Panc1 (cell line): ENCODE results near the gene LRRC4B. TPM values are rescaled to one million over a fixed set of nuclear protein-coding genes. Genes with fewer than 3 reads are reported as not detected.

Source experiments
- ATAC-seq: fragments of 200-7000 bp; cut with Tn5 transposase; 2 replicates; pipeline ENCODE4 v1.9.1; 2020; ENCODE audit warnings: mild to moderate bottlenecking, moderate library complexity
- BruUV-seq: library from RNA; stranded (reverse); fragments of 400-500 nt; replicated peaks from 2 replicates; lab custom pipeline; 2021; lab: Mats Ljungman, UMichigan
- CTCF ChIA-PET: fragments of 300-600 bp; sonication (Branson Sonifier 250); formaldehyde crosslinking; loops from one replicate; lab custom pipeline; 2022; ENCODE audit warnings: antibody characterized with exemption; lab: Charles Lee
- POLR2A ChIA-PET: fragments of 300-600 bp; sonication (Branson Sonifier 250); formaldehyde crosslinking; loops from one replicate; lab custom pipeline; 2022; ENCODE audit warnings: antibody characterized with exemption; lab: Charles Lee
- DNase-seq: peaks from one replicate; pipeline ENCODE4 v3.0.0-alpha.2; 2010; ENCODE audit warnings: low read depth, low spot score
- H3K27ac ChIP-seq: 2 replicates; pipeline ENCODE4 v1.5.1; 2011; ENCODE audit warnings: mild to moderate bottlenecking, low read length, inconsistent platforms
- H3K27me3 ChIP-seq: fragments of 200-500 bp; sonication (Bioruptor generic); 2 replicates; pipeline ENCODE4 v1.6.0; 2014; ENCODE audit warnings: low read length, inconsistent platforms; ENCODE audit not compliant: control insufficient read depth, insufficient read depth
- H3K36me3 ChIP-seq: fragments of 200-500 bp; sonication (Bioruptor generic); 2 replicates; pipeline ENCODE4 v1.5.1; 2014; ENCODE audit warnings: inconsistent platforms, mild to moderate bottlenecking, low read length, moderate library complexity; ENCODE audit not compliant: control insufficient read depth, insufficient read depth
- H3K4me1 ChIP-seq: 2 replicates; pipeline ENCODE4 v1.5.1; 2011; ENCODE audit warnings: inconsistent platforms, mild to moderate bottlenecking, low read length, moderate library complexity; ENCODE audit not compliant: control insufficient read depth, insufficient read depth
- H3K4me3 ChIP-seq, 2 experiments: 2 replicates each; pipeline ENCODE4 v1.5.1; 2011 to 2012; ENCODE audit warnings: low read depth in 2 of 2, low read length in 2 of 2, mild to moderate bottlenecking in 2 of 2, inconsistent platforms in 1 of 2, moderate library complexity in 1 of 2
- H3K9me3 ChIP-seq: fragments of 200-500 bp; sonication (Bioruptor generic); 2 replicates; pipeline ENCODE4 v1.5.1; 2014; ENCODE audit warnings: low read depth, mild to moderate bottlenecking, inconsistent platforms, low read length, moderate library complexity; ENCODE audit not compliant: control insufficient read depth, insufficient read depth
- POLR2AphosphoS5 ChIP-seq: IDR thresholded peaks from 2 replicates; pipeline ENCODE4 v1.6.1; 2012; ENCODE audit warnings: mild to moderate bottlenecking, low read depth, low read length, moderate library complexity
- SIN3A ChIP-seq: IDR thresholded peaks from 2 replicates; pipeline ENCODE4 v1.6.1; 2012; ENCODE audit warnings: low read depth, mild to moderate bottlenecking, low read length, moderate library complexity, borderline replicate concordance; ENCODE audit not compliant: insufficient read depth
- TCF7L2 ChIP-seq: IDR thresholded peaks from 2 replicates; pipeline ENCODE4 v1.6.1; 2011; ENCODE audit warnings: mild to moderate bottlenecking, low read depth, low read length, inconsistent platforms
- in situ Hi-C: cut with HindIII; loops from 2 replicates; pipeline ENCODE4 v1.10.0; 2016; ENCODE audit warnings: low sequenced_read_pairs, low pct_unique_long_range_greater_than_20kb
- intact Hi-C: fragments of 100-400 bp; cut with micrococcal nuclease; formaldehyde crosslinking; loops from one replicate; pipeline ENCODE4 v1.10.0; 2022; ENCODE audit not compliant: unreplicated experiment
- total RNA-seq: library from RNA; stranded (reverse); gene quantifications from one replicate; pipeline ENCODE4 v1.2.1, GENCODE V29; 2021; ENCODE audit not compliant: unreplicated experiment
- TF ChIP-seq, protein P1 (sequence below): fragments of 450-650 bp; IDR thresholded peaks from 2 replicates; pipeline ENCODE4 v1.5.1; 2017; ENCODE audit warnings: mild to moderate bottlenecking
- TF ChIP-seq, protein P2 (sequence below), 2 experiments: IDR thresholded peaks; 2 replicates each; pipeline ENCODE4 v1.6.1; 2011 to 2012; ENCODE audit warnings: low read depth in 2 of 2, control low read depth in 1 of 2, low read length in 1 of 2, mild to moderate bottlenecking in 1 of 2, moderate library complexity in 1 of 2; ENCODE audit not compliant: insufficient read depth in 1 of 2

The LRRC4B gene
- total RNA-seq, 1 experiment from 2014 or later, result 0.57 TPM

DNA sequence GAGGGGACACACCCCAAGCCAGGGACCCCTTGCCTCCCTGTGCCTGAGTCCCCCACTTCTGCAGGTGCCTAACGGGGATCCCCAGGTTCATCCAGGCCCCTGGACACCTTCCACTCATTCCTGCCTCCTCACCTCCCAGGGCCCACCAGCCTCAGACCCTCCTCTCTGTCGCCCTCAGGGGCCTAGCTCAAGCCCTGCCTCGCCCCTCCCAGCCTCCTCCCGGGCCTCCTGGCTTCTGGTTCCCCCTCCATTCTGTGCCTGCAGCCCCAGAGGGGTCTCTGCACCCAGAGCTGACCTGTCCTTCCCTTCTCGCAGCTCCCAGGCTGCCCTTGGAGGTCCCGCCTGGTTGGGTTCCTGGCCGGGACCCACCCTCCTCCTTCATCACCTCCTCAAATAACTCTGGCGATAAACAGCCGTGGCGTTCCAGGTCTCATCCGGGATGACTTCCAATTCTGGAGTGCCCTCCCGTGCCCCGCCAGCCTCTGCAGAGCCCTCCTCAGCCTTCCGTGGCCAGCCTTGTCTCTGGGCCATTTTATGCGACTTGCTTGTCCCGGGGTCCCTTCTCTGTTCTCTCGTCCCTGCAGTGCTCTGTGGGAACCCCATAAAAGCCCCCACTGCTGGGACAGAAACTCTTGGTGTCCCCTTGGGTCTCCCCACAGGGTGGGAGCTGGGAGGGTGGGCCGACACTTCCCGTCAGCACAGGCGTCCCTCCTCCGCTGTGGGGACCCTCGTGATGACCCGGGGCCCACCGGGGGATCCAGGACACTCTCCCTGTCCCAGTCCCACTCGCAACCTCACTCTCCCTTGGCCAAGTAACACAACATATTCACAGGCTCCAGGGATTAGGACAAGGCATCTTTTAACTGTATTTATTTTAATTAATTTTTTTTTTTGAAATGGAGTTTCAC, 66.4 kb downstream of the LRRC4B start:
- no peak overlapping the region for H3K4me3 ChIP-seq
- DNase-seq (no peak), ATAC-seq (no peak)
- intact Hi-C loops, result no loop called here
- in situ Hi-C loops, result no loop called here
- TF ChIP-seq, protein P1, sequence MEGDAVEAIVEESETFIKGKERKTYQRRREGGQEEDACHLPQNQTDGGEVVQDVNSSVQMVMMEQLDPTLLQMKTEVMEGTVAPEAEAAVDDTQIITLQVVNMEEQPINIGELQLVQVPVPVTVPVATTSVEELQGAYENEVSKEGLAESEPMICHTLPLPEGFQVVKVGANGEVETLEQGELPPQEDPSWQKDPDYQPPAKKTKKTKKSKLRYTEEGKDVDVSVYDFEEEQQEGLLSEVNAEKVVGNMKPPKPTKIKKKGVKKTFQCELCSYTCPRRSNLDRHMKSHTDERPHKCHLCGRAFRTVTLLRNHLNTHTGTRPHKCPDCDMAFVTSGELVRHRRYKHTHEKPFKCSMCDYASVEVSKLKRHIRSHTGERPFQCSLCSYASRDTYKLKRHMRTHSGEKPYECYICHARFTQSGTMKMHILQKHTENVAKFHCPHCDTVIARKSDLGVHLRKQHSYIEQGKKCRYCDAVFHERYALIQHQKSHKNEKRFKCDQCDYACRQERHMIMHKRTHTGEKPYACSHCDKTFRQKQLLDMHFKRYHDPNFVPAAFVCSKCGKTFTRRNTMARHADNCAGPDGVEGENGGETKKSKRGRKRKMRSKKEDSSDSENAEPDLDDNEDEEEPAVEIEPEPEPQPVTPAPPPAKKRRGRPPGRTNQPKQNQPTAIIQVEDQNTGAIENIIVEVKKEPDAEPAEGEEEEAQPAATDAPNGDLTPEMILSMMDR, result no peak
- TF ChIP-seq SIN3A (no peak), TCF7L2 (no peak), POLR2AphosphoS5 (no peak)
- TF ChIP-seq, protein P2, sequence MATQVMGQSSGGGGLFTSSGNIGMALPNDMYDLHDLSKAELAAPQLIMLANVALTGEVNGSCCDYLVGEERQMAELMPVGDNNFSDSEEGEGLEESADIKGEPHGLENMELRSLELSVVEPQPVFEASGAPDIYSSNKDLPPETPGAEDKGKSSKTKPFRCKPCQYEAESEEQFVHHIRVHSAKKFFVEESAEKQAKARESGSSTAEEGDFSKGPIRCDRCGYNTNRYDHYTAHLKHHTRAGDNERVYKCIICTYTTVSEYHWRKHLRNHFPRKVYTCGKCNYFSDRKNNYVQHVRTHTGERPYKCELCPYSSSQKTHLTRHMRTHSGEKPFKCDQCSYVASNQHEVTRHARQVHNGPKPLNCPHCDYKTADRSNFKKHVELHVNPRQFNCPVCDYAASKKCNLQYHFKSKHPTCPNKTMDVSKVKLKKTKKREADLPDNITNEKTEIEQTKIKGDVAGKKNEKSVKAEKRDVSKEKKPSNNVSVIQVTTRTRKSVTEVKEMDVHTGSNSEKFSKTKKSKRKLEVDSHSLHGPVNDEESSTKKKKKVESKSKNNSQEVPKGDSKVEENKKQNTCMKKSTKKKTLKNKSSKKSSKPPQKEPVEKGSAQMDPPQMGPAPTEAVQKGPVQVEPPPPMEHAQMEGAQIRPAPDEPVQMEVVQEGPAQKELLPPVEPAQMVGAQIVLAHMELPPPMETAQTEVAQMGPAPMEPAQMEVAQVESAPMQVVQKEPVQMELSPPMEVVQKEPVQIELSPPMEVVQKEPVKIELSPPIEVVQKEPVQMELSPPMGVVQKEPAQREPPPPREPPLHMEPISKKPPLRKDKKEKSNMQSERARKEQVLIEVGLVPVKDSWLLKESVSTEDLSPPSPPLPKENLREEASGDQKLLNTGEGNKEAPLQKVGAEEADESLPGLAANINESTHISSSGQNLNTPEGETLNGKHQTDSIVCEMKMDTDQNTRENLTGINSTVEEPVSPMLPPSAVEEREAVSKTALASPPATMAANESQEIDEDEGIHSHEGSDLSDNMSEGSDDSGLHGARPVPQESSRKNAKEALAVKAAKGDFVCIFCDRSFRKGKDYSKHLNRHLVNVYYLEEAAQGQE (IDR thresholded peaks at IDR 0.05; ENCODE audit: insufficient read depth in 1 of 2, low read depth in 2 of 2, low read length in 1 of 2), result no peak
- H3K36me3 ChIP-seq, result no peaks in the 10 kb centered on the region
- no peak overlapping the region for H3K27ac ChIP-seq
- ChIA-PET POLR2A (no interaction called here), CTCF (no interaction called here)
- no peaks in the 10 kb centered on the region for H3K9me3 ChIP-seq
- H3K27me3 ChIP-seq, result no peaks in the 10 kb centered on the region
- no TSS peak for BruUV-seq
- H3K4me1 ChIP-seq, result peaks cover 6% of the 10 kb centered on the region

DNA sequence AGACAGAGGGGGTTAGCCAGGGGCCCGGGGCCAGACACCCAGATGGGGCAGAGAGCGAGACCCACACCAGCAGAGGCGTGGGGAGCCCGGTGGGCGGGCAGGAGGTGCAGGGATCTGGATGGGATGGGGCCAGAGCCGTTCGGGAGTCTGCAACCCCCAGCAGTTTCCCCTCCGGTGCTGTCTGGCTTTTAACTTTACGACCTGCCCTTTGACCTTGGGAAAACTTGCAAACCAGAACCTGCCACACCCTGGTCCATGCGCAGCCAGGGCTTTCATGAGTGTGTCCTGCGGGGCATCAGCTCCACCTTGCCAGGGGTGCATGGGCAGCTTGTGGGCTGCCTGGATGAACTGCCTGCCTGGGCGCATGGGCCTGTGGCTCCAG, 67.1 kb downstream of the LRRC4B start:
- ChIA-PET POLR2A (interaction anchor here (0.5 kb wide), 1 partner anchor 55 kb away, joined by 5 read pairs; no protein-coding TSS in a partner anchor), CTCF (no interaction called here)
- BruUV-seq, result no TSS peak
- H3K36me3 ChIP-seq, result no peaks in the 10 kb centered on the region
- TF ChIP-seq, protein P1, result no peak
- TF ChIP-seq TCF7L2 (no peak), SIN3A (no peak)
- TF ChIP-seq, protein P2 (IDR thresholded peaks at IDR 0.05; ENCODE audit: insufficient read depth in 1 of 2, low read depth in 2 of 2, low read length in 1 of 2), result no peak
- no peaks in the 10 kb centered on the region for H3K27me3 ChIP-seq
- intact Hi-C loops (no loop called here), in situ Hi-C loops (no loop called here)
- DNase-seq, result no peak
- H3K27ac ChIP-seq, result no peak overlapping the region
- no peaks in the 10 kb centered on the region for H3K9me3 ChIP-seq
- peak; percentile 50 for ATAC-seq
- H3K4me1 ChIP-seq, result peaks cover 6% of the 10 kb centered on the region
- H3K4me3 ChIP-seq, result no peak overlapping the region
